Measurements from ENCODE around the gene EHMT2.
A peak's percentile ranks its signal among the peaks of the same experiment; 100 is the strongest.

Gene EHMT2

GRCh38 chr6:31896493-31896855 is 1.0 kb downstream of the EHMT2 start:
- DNase-seq (ENCODE audit: low read depth, low spot score): no peak
- H3K27ac ChIP-seq: no peak overlapping the region

- no peak for DNase-seq (ENCODE audit: low read depth, low spot score)
- H3K27ac ChIP-seq: no peak overlapping the region
These were observed 4.7 kb downstream of the EHMT2 start for GRCh38 chr6:31892821-31893220.

- no peak for DNase-seq (ENCODE audit: low read depth, low spot score)
- no peak overlapping the region for H3K27ac ChIP-seq
These were observed 8.0 kb downstream of the EHMT2 start for GRCh38 chr6:31889331-31889972.

GRCh38 chr6:31888276-31889258 is 8.9 kb downstream of the EHMT2 start:
- DNase-seq (ENCODE audit: low read depth, low spot score): no peak
- no peak overlapping the region for H3K27ac ChIP-seq

- DNase-seq (ENCODE audit: low read depth, low spot score): no peak
- H3K27ac ChIP-seq: no peak overlapping the region
These were observed 10.1 kb downstream of the EHMT2 start for GRCh38 chr6:31887173-31888007.

GRCh38 chr6:31886541-31886991 is 10.9 kb downstream of the EHMT2 start:
- no peak for DNase-seq (ENCODE audit: low read depth, low spot score)
- H3K27ac ChIP-seq: no peak overlapping the region

- no peak for DNase-seq (ENCODE audit: low read depth, low spot score)
- H3K27ac ChIP-seq: no peak overlapping the region
These were observed 12.9 kb downstream of the EHMT2 start for GRCh38 chr6:31884528-31885035.

GRCh38 chr6:31883676-31884075 is 13.8 kb downstream of the EHMT2 start:
- no peak overlapping the region for H3K27ac ChIP-seq
- DNase-seq (ENCODE audit: low read depth, low spot score): no peak

GRCh38 chr6:31882344-31882743 is 15.2 kb downstream of the EHMT2 start:
- DNase-seq (ENCODE audit: low read depth, low spot score): no peak
- no peak overlapping the region for H3K27ac ChIP-seq

- no peak overlapping the region for H3K27ac ChIP-seq
- no peak for DNase-seq (ENCODE audit: low read depth, low spot score)
These were observed 16.2 kb downstream of the EHMT2 start for GRCh38 chr6:31881136-31881859.

GRCh38 chr6:31880616-31881015 is 16.9 kb downstream of the EHMT2 start:
- no peak for DNase-seq (ENCODE audit: low read depth, low spot score)
- H3K27ac ChIP-seq: no peak overlapping the region

- H3K27ac ChIP-seq: no peak overlapping the region
- DNase-seq (ENCODE audit: low read depth, low spot score): no peak
These were observed 17.6 kb downstream of the EHMT2 start for GRCh38 chr6:31879901-31880300.

- no peak for DNase-seq (ENCODE audit: low read depth, low spot score)
- peak overlapping the region; percentile 66 for H3K27ac ChIP-seq
These were observed 18.4 kb downstream of the EHMT2 start for GRCh38 chr6:31879143-31879542.

- H3K27ac ChIP-seq: peak within 1 kb of the TSS; percentile 66
These were observed 18.8 kb downstream of the EHMT2 start, which contains the start of gene SLC44A4 for GRCh38 chr6:31878726-31879125. Gene SLC44A4, minus strand, starts transcription at chr6:31878997. Its CDS starts 17 bp downstream, at chr6:31878980.

GRCh38 chr6:31878222-31878621 is 19.3 kb downstream of the EHMT2 start:
- H3K27ac ChIP-seq: peak overlapping the region; percentile 66

More at GRCh38 chr6:31878726-31879125, 18.8 kb downstream of the EHMT2 start, which contains the start of gene SLC44A4:
- no peak for DNase-seq (ENCODE audit: low read depth, low spot score)

GRCh38 chr6:31877651-31878161 is 19.8 kb downstream of the EHMT2 start:
- no peak overlapping the region for H3K27ac ChIP-seq
- DNase-seq (ENCODE audit: low read depth, low spot score): no peak

More at GRCh38 chr6:31878222-31878621, 19.3 kb downstream of the EHMT2 start:
- DNase-seq (ENCODE audit: low read depth, low spot score): no peak

GRCh38 chr6:31877125-31877650 is 20.3 kb downstream of the EHMT2 start:
- no peak overlapping the region for H3K27ac ChIP-seq
- no peak for DNase-seq (ENCODE audit: low read depth, low spot score)

- no peak for DNase-seq (ENCODE audit: low read depth, low spot score)
- H3K27ac ChIP-seq: no peak overlapping the region
These were observed 21.1 kb downstream of the EHMT2 start for GRCh38 chr6:31876357-31876756.

- H3K27ac ChIP-seq: no peak overlapping the region
- DNase-seq (ENCODE audit: low read depth, low spot score): no peak
These were observed 21.6 kb downstream of the EHMT2 start for GRCh38 chr6:31875877-31876276.
